RWPE1 (cell line): ENCODE measurements around the gene VKORC1.

Experiments
- CTCF ChIA-PET: fragments of 350-600 bp; sonication (Branson Sonifier 250); formaldehyde crosslinking; extraction: SDS; loops from one replicate; lab custom pipeline; 2021; lab: Yijun Ruan, JAX
- POLR2A ChIA-PET: fragments of 400-600 bp; formaldehyde crosslinking; extraction: SDS; loops from one replicate; lab custom pipeline; 2020; ENCODE audit warnings: antibody characterized with exemption; ENCODE audit not compliant: low non-redundant PET; lab: Yijun Ruan, JAX
- DNase-seq: peaks from one replicate; pipeline ENCODE4 v3.0.0; 2012; ENCODE audit warnings: low spot score
- H3K27ac ChIP-seq: fragments of 450-650 bp; 2 replicates; pipeline ENCODE4 v1.5.1; 2017
- TF ChIP-seq, protein P1 (sequence below): fragments of 450-650 bp; conservative IDR thresholded peaks from 2 replicates; pipeline ENCODE4 v1.5.1; 2017; ENCODE audit warnings: low read depth, mild to moderate bottlenecking

Gene VKORC1

DNA sequence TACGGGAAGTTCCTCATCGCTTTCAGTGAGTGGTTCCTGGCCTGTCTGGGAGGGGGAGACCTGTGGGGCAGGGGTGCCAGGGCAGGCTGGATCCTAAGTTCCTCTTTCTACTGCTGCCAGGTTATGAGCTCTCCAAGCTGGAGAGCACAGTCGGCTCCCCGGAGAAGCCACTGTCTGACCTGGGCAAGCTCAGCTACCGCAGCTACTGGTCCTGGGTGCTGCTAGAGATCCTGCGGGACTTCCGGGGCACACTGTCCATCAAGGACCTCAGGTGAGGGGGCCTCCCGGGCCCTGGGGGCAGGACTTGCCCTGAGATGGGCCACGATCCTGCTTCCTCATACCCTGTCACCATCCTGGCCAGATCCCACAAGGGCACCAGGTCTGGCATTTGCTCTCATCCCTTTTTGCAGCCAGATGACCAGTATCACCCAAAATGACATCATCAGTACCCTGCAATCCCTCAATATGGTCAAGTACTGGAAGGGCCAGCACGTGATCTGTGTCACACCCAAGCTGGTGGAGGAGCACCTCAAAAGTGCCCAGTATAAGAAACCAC lies 35.8 kb upstream of the VKORC1 start:
- POLR2A ChIA-PET: interaction anchor here (0.6 to 2.2 kb wide), 3 partner anchors 12 to 154 kb away, joined by 4 to 15 read pairs (median 8); partner anchors contain the start of gene KAT8

DNA sequence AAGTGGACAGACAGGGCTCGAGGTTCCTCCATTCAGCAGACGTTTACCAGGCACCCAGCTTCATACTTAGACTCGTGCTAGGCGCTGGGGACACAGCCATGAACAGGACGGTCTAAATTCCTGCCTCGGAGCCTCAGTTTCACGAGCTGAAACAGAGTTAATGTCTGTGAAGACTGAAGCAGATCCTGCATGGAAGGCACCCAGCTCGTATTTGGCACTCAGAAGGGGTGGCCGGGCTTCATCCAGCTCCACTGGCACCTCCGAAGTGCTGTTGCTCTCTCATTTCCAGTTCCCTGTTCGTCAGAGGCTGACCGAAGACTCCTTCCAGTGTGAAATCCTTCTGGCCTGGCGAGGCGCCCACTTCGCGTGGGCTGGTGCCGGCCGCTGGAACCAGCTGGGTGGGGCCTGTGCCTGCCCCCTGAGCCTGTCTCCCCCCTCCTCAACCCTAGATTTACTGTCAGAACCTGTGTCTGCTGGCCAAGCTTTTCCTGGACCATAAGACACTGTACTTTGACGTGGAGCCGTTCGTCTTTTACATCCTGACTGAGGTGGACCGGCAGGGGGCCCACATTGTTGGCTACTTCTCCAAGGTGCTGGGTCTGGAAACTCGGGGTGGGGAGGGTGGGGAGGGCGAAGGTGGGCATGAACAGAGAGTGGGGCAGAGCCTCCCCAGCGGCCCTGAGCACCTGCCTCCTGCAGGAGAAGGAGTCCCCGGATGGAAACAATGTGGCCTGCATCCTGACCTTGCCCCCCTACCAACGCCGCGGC lies 35.2 kb upstream of the VKORC1 start:
- TF ChIP-seq, protein P1, sequence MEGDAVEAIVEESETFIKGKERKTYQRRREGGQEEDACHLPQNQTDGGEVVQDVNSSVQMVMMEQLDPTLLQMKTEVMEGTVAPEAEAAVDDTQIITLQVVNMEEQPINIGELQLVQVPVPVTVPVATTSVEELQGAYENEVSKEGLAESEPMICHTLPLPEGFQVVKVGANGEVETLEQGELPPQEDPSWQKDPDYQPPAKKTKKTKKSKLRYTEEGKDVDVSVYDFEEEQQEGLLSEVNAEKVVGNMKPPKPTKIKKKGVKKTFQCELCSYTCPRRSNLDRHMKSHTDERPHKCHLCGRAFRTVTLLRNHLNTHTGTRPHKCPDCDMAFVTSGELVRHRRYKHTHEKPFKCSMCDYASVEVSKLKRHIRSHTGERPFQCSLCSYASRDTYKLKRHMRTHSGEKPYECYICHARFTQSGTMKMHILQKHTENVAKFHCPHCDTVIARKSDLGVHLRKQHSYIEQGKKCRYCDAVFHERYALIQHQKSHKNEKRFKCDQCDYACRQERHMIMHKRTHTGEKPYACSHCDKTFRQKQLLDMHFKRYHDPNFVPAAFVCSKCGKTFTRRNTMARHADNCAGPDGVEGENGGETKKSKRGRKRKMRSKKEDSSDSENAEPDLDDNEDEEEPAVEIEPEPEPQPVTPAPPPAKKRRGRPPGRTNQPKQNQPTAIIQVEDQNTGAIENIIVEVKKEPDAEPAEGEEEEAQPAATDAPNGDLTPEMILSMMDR: no peak
- POLR2A ChIA-PET: interaction anchor here (1.5 to 2.2 kb wide), 2 partner anchors 12 kb away, joined by 5 to 15 read pairs; partner anchors contain the start of gene KAT8
- H3K27ac ChIP-seq: peak overlapping the region; percentile 98
- CTCF ChIA-PET: no interaction called here
- no peak for DNase-seq

More for the DNA sequence above, 35.8 kb upstream of the VKORC1 start:
- no peak for DNase-seq
- TF ChIP-seq, protein P1: no peak
- H3K27ac ChIP-seq: peak overlapping the region; percentile 98
- CTCF ChIA-PET: no interaction called here

DNA sequence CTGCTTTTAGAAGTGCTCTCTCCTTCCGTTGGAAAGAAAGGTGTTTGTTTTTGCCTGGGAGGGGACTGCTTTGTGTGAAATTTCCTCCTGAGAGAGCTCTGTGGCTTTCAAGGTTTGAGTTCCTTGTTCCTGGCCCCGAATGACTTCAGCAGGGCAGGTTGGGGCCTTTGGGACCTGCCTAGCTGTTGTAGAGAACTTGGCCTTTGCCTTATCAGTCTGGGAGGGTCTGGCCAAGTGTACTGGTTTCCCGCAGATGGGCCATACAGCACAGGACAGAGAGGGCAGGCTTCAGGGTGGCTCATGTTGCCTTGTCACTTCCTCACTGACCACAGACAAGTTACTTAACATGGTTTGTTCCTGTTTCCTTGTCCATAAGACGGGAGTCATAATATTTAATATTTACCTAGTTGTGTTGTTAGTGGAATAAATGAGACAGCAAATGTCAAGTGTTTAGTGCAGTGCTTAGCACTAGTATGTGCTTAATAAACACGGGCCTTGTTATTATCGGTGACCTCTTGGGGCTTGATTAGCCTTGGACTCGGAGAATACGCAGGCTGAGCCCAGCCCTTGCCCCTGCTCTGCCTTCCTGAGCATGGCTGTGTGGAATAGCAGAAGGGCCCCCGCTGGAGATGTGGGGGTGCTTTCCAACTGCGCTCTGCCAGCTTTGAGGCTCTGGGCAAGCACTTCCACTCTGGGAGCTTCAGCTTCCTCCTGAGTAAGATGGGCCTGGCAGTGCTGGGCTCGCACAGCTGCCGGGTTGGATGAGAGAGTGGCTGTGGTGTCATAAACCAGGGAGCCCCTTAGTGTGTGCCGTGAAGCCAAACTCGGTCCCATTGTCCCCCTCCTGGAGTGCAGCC lies 34.3 kb upstream of the VKORC1 start:
- DNase-seq: no peak
- CTCF ChIA-PET: no interaction called here
- TF ChIP-seq, protein P1: no peak
- H3K27ac ChIP-seq: peak overlapping the region; percentile 98
- POLR2A ChIA-PET: interaction anchor here (0.5 to 1.5 kb wide), 2 partner anchors 11 to 12 kb away, joined by 4 to 5 read pairs; partner anchors contain the start of gene KAT8

DNA sequence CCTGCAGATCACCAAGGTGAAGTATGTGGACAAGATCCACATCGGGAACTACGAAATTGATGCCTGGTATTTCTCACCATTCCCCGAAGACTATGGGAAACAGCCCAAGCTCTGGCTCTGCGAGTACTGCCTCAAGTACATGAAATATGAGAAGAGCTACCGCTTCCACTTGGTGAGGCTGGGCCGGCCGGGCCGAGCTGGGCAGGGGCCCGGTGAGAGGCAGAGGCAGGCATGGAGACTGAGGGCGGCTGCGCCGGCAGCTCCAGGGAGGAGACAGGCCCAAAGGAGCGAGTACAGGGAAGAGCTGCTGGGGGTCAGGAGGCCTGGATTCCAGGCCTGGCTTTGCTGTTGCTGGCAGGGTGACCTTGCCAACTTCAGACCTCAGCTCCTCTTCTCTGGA lies 32.6 kb upstream of the VKORC1 start:
- ChIA-PET POLR2A (no interaction called here), CTCF (no interaction called here)
- no peak for DNase-seq
- peak overlapping the region; percentile 98 for H3K27ac ChIP-seq
- TF ChIP-seq, protein P1: no peak

DNA sequence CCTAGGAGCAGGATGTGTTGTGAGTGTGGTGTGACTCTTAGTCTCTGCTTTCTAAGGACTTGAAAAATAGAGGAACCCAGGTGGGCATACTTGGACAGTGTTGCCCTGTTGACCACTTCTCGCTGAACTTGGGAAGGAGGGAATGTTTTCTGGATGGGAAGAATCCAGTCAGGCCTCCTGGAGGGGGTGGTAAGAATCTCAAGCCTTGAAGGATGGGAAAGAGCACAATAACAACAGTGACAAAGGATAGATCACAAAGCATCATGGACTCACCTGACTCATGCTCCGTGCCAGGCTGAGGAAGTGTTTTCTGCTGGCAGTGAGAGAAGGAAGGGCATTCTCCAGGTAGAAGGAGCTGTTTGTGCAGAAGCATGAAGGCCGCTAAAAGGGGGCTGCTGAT lies 31.2 kb upstream of the VKORC1 start:
- CTCF ChIA-PET: no interaction called here
- H3K27ac ChIP-seq: peak overlapping the region; percentile 98
- POLR2A ChIA-PET: no interaction called here
- no peak for DNase-seq
- TF ChIP-seq, protein P1: no peak

DNA sequence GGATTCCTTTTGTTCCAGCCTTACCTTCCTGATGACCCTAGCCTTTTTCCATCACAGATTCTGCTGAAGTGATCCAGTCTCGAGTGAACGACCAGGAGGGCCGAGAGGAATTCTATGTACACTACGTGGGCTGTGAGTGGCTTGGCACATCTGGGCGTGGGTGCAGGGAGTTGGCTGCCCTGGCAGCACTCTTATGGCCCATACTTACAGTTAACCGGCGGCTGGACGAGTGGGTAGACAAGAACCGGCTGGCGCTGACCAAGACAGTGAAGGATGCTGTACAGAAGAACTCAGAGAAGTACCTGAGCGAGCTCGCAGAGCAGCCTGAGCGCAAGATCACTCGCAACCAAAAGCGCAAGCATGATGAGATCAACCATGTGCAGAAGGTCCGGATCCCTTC lies 25.5 kb upstream of the VKORC1 start:
- no peak for DNase-seq
- ChIA-PET CTCF (interaction anchor here (0.6 to 1.5 kb wide), 5 partner anchors 21 to 166 kb away, joined by 3 to 7 read pairs (median 4); no protein-coding TSS in a partner anchor), POLR2A (no interaction called here)
- peak overlapping the region; percentile 92 for H3K27ac ChIP-seq
- TF ChIP-seq, protein P1: no peak
